ENCODE measurements around the gene ADAMTS14. TPM values are rescaled to one million over a fixed set of nuclear protein-coding genes. Genes with fewer than 3 reads are reported as not detected.
A peak's percentile ranks its signal among the peaks of the same experiment; 100 is the strongest.

The ADAMTS14 gene
- total RNA-seq, 2 experiments from 2014 or later = 0.05 TPM; not detected in 1

GRCh38 chr10:70733051-70733450 is 60.7 kb downstream of the ADAMTS14 start:
- no peak for DNase-seq
- POLR2A ChIA-PET = no interaction called here
- peaks cover 3% of the 10 kb centered on the region for H3K4me1 Mint-ChIP-seq (ENCODE audit: low read depth)
- ATAC-seq = no peak
- no peaks in the 10 kb centered on the region for H3K9me3 Mint-ChIP-seq (ENCODE audit: insufficient read depth)
- H3K36me3 Mint-ChIP-seq (ENCODE audit: low read depth) = no peaks in the 10 kb centered on the region
- CTCF ChIA-PET = interaction anchor here (0.9 kb wide), 1 partner anchor 9 kb away, joined by 3 read pairs; no protein-coding TSS in a partner anchor
- no peak overlapping the region for H3K27ac Mint-ChIP-seq
- H3K27me3 Mint-ChIP-seq (ENCODE audit: low read depth) = no peaks in the 10 kb centered on the region
- H3K4me3 Mint-ChIP-seq = no peak overlapping the region

GRCh38 chr10:70735161-70735560 is 62.9 kb downstream of the ADAMTS14 start:
- CTCF ChIA-PET = no interaction called here
- H3K4me1 Mint-ChIP-seq (ENCODE audit: low read depth) = peaks cover 3% of the 10 kb centered on the region
- no peaks in the 10 kb centered on the region for H3K9me3 Mint-ChIP-seq (ENCODE audit: insufficient read depth)
- H3K36me3 Mint-ChIP-seq (ENCODE audit: low read depth) = no peaks in the 10 kb centered on the region
- POLR2A ChIA-PET = no interaction called here
- ATAC-seq = no peak
- H3K27me3 Mint-ChIP-seq (ENCODE audit: low read depth) = no peaks in the 10 kb centered on the region
- H3K27ac Mint-ChIP-seq = no peak overlapping the region
- no peak overlapping the region for H3K4me3 Mint-ChIP-seq
- DNase-seq = no peak

GRCh38 chr10:70736525-70736924 is 64.2 kb downstream of the ADAMTS14 start:
- Mint-ChIP-seq H3K4me3 (no peak overlapping the region), H3K4me1 (ENCODE audit: low read depth) (peaks cover 5% of the 10 kb centered on the region), H3K36me3 (ENCODE audit: low read depth) (no peaks in the 10 kb centered on the region), H3K9me3 (ENCODE audit: insufficient read depth) (no peaks in the 10 kb centered on the region), H3K27ac (no peak overlapping the region), H3K27me3 (ENCODE audit: low read depth) (no peaks in the 10 kb centered on the region)
- no peak for ATAC-seq
- no peak for DNase-seq
- ChIA-PET POLR2A (no interaction called here), CTCF (no interaction called here)

- CTCF ChIA-PET = interaction anchor here (1.4 kb wide), 1 partner anchor 177 kb away, joined by 4 read pairs; no protein-coding TSS in a partner anchor
- DNase-seq (no peak), ATAC-seq (no peak)
- Mint-ChIP-seq H3K27ac (no peak overlapping the region), H3K36me3 (ENCODE audit: low read depth) (no peaks in the 10 kb centered on the region), H3K27me3 (ENCODE audit: low read depth) (no peaks in the 10 kb centered on the region), H3K4me3 (no peak overlapping the region), H3K4me1 (ENCODE audit: low read depth) (peaks cover 10% of the 10 kb centered on the region), H3K9me3 (ENCODE audit: insufficient read depth) (no peaks in the 10 kb centered on the region)
- POLR2A ChIA-PET = no interaction called here
Measured at GRCh38 chr10:70737250-70737649, 64.9 kb downstream of the ADAMTS14 start.

- Mint-ChIP-seq H3K9me3 (ENCODE audit: insufficient read depth) (no peaks in the 10 kb centered on the region), H3K4me3 (no peak overlapping the region), H3K27ac (no peak overlapping the region), H3K36me3 (ENCODE audit: low read depth) (no peaks in the 10 kb centered on the region), H3K27me3 (ENCODE audit: low read depth) (no peaks in the 10 kb centered on the region), H3K4me1 (ENCODE audit: low read depth) (peaks cover 19% of the 10 kb centered on the region)
- ATAC-seq (no peak), DNase-seq (no peak)
- CTCF ChIA-PET = interaction anchor here (1.4 to 3.5 kb wide), 4 partner anchors 16 to 179 kb away, joined by 4 to 15 read pairs (median 10); no protein-coding TSS in a partner anchor
- POLR2A ChIA-PET = interaction anchor here (0.7 kb wide), 1 partner anchor 179 kb away, joined by 4 read pairs; no protein-coding TSS in a partner anchor
Measured at GRCh38 chr10:70738006-70738760, 65.9 kb downstream of the ADAMTS14 start.

GRCh38 chr10:70738761-70739121 is 66.4 kb downstream of the ADAMTS14 start:
- H3K27me3 Mint-ChIP-seq (ENCODE audit: low read depth) = no peaks in the 10 kb centered on the region
- no peaks in the 10 kb centered on the region for H3K36me3 Mint-ChIP-seq (ENCODE audit: low read depth)
- no peaks in the 10 kb centered on the region for H3K9me3 Mint-ChIP-seq (ENCODE audit: insufficient read depth)
- DNase-seq = no peak
- no peak overlapping the region for H3K27ac Mint-ChIP-seq
- ChIA-PET POLR2A (interaction anchor here (0.7 kb wide), 1 partner anchor 179 kb away, joined by 4 read pairs; no protein-coding TSS in a partner anchor), CTCF (interaction anchor here (1.1 to 3.5 kb wide), 5 partner anchors 16 to 180 kb away, joined by 3 to 15 read pairs (median 6); no protein-coding TSS in a partner anchor)
- H3K4me1 Mint-ChIP-seq (ENCODE audit: low read depth) = peaks cover 24% of the 10 kb centered on the region
- H3K4me3 Mint-ChIP-seq = no peak overlapping the region
- no peak for ATAC-seq

GRCh38 chr10:70740406-70741288 is 68.3 kb downstream of the ADAMTS14 start:
- Mint-ChIP-seq H3K4me1 (ENCODE audit: low read depth) (peaks cover 30% of the 10 kb centered on the region), H3K27me3 (ENCODE audit: low read depth) (peaks cover 1% of the 10 kb centered on the region), H3K9me3 (ENCODE audit: insufficient read depth) (no peaks in the 10 kb centered on the region), H3K27ac (no peak overlapping the region), H3K36me3 (ENCODE audit: low read depth) (peaks cover 4% of the 10 kb centered on the region), H3K4me3 (no peak overlapping the region)
- POLR2A ChIA-PET = no interaction called here
- DNase-seq (no peak), ATAC-seq (no peak)
- CTCF ChIA-PET = interaction anchor here (1.3 to 3.5 kb wide), 3 partner anchors 12 to 182 kb away, joined by 3 to 15 read pairs (median 14); no protein-coding TSS in a partner anchor

- peak; percentile 48 for DNase-seq
- Mint-ChIP-seq H3K4me1 (ENCODE audit: low read depth) (peaks cover 32% of the 10 kb centered on the region), H3K9me3 (ENCODE audit: insufficient read depth) (no peaks in the 10 kb centered on the region), H3K36me3 (ENCODE audit: low read depth) (peaks cover 4% of the 10 kb centered on the region), H3K27ac (peak overlapping the region; percentile 77), H3K4me3 (peak overlapping the region; percentile 17), H3K27me3 (ENCODE audit: low read depth) (peaks cover 2% of the 10 kb centered on the region)
- ATAC-seq = peak; percentile 38
- ChIA-PET CTCF (interaction anchor here (1.0 to 2.0 kb wide), 5 partner anchors 16 to 192 kb away, joined by 3 to 7 read pairs (median 5); no protein-coding TSS in a partner anchor), POLR2A (no interaction called here)
Measured at GRCh38 chr10:70742537-70743429, 70.5 kb downstream of the ADAMTS14 start.

- H3K27me3 Mint-ChIP-seq (ENCODE audit: low read depth) = peaks cover 2% of the 10 kb centered on the region
- H3K4me1 Mint-ChIP-seq (ENCODE audit: low read depth) = peaks cover 32% of the 10 kb centered on the region
- CTCF ChIA-PET = interaction anchor here (1.4 to 2.0 kb wide), 3 partner anchors 16 to 184 kb away, joined by 3 to 7 read pairs (median 5); no protein-coding TSS in a partner anchor
- no peak overlapping the region for H3K27ac Mint-ChIP-seq
- H3K4me3 Mint-ChIP-seq = no peak overlapping the region
- POLR2A ChIA-PET = no interaction called here
- H3K36me3 Mint-ChIP-seq (ENCODE audit: low read depth) = peaks cover 4% of the 10 kb centered on the region
- DNase-seq (no peak), ATAC-seq (no peak)
- H3K9me3 Mint-ChIP-seq (ENCODE audit: insufficient read depth) = no peaks in the 10 kb centered on the region
Measured at GRCh38 chr10:70743430-70743788, 71.1 kb downstream of the ADAMTS14 start.

- no peaks in the 10 kb centered on the region for H3K9me3 Mint-ChIP-seq (ENCODE audit: insufficient read depth)
- H3K4me1 Mint-ChIP-seq (ENCODE audit: low read depth) = peaks cover 32% of the 10 kb centered on the region
- peaks cover 4% of the 10 kb centered on the region for H3K36me3 Mint-ChIP-seq (ENCODE audit: low read depth)
- peaks cover 2% of the 10 kb centered on the region for H3K27me3 Mint-ChIP-seq (ENCODE audit: low read depth)
- no peak for DNase-seq
- POLR2A ChIA-PET = no interaction called here
- no peak overlapping the region for H3K4me3 Mint-ChIP-seq
- H3K27ac Mint-ChIP-seq = no peak overlapping the region
- CTCF ChIA-PET = interaction anchor here (1.4 kb wide), 2 partner anchors 15 to 124 kb away, joined by 3 to 5 read pairs; no protein-coding TSS in a partner anchor
- no peak for ATAC-seq
Measured at GRCh38 chr10:70743879-70744278, 71.6 kb downstream of the ADAMTS14 start.

GRCh38 chr10:70744617-70745143 is 72.4 kb downstream of the ADAMTS14 start:
- DNase-seq (no peak), ATAC-seq (no peak)
- peaks cover 2% of the 10 kb centered on the region for H3K27me3 Mint-ChIP-seq (ENCODE audit: low read depth)
- H3K36me3 Mint-ChIP-seq (ENCODE audit: low read depth) = peaks cover 4% of the 10 kb centered on the region
- ChIA-PET POLR2A (no interaction called here), CTCF (no interaction called here)
- peaks cover 32% of the 10 kb centered on the region for H3K4me1 Mint-ChIP-seq (ENCODE audit: low read depth)
- no peak overlapping the region for H3K4me3 Mint-ChIP-seq
- H3K9me3 Mint-ChIP-seq (ENCODE audit: insufficient read depth) = no peaks in the 10 kb centered on the region
- H3K27ac Mint-ChIP-seq = peak overlapping the region; percentile 53
